Measurements from ENCODE around the gene KCNA2. TPM values are rescaled to one million over a fixed set of nuclear protein-coding genes. Genes with fewer than 3 reads are reported as not detected.

The KCNA2 gene
- total and polyA plus RNA-seq, 2 of the 13 experiments (the other 11 are each of a cell fraction or from before 2014, with no cell fraction given) = not detected

DNA sequence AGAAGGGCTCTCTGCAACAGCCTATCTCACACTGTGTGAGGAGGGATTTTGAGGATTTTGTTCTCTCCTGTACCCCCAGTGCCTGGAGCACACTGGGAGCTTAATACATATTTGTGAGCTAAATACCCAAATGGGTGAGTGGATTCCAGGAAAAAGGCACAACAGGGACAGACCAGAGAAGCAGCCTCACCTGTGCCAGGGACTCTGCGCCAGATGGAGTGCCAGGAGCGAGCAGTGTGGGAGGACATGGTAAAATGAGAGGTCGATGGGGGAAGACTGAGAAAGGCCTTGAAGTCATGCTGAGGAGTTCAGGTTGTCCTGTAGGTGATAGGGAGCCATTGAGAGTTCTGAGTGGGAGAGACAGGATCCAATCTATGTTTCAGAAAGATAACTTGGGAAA is 11.0 kb upstream of the KCNA2 start (continued):
- TF ChIP-seq, protein P1, sequence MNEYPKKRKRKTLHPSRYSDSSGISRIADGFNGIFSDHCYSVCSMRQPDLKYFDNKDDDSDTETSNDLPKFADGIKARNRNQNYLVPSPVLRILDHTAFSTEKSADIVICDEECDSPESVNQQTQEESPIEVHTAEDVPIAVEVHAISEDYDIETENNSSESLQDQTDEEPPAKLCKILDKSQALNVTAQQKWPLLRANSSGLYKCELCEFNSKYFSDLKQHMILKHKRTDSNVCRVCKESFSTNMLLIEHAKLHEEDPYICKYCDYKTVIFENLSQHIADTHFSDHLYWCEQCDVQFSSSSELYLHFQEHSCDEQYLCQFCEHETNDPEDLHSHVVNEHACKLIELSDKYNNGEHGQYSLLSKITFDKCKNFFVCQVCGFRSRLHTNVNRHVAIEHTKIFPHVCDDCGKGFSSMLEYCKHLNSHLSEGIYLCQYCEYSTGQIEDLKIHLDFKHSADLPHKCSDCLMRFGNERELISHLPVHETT (CRISPR knock-in tag; conservative IDR thresholded peaks at IDR 0.05) = no peak
- TF ChIP-seq ZNF225 (CRISPR knock-in tag; IDR thresholded peaks at IDR 0.05) = no peak
- no peak for TF ChIP-seq KDM2A (CRISPR knock-in tag; IDR thresholded peaks at IDR 0.05; ENCODE audit: borderline replicate concordance, low read depth)
- TF ChIP-seq ZNF709 (CRISPR knock-in tag; IDR thresholded peaks at IDR 0.05) = no peak
- TF ChIP-seq GATAD2A (CRISPR knock-in tag; IDR thresholded peaks at IDR 0.05) = no peak
- TF ChIP-seq ZNF75D (CRISPR knock-in tag; IDR thresholded peaks at IDR 0.05; ENCODE audit: borderline replicate concordance) = no peak
- TF ChIP-seq ZNF160 (CRISPR knock-in tag; IDR thresholded peaks at IDR 0.05) = no peak
- TF ChIP-seq MIXL1 (CRISPR knock-in tag; IDR thresholded peaks at IDR 0.05) = no peak
- no peak for TF ChIP-seq ZNF547 (CRISPR knock-in tag; IDR thresholded peaks at IDR 0.05)

DNA sequence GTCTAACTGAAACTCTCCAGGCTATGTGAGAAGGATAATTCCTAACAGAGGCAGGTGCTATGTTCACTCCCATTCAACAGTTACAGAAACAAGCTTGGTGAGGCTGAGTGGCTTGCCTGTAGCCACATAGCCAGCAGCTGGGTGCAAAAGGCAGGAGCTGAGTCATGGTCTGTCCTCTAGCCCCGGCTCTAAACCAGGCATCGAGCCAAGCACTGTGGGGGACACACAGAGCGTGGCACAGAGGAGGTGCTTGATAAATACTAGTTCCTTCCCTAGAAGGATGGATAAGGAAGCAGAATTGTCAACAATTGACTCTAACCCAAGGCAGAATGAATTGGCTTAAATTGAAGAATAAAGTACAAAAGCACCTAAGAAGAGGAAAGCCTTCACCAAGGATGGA is 10.4 kb upstream of the KCNA2 start:
- peaks cover 0 to 17% of the 10 kb centered on the region in 2 experiments; a peak in 3 of 5 replicates for H3K27me3 ChIP-seq (ENCODE audit: control insufficient read depth in 1 of 2, insufficient read depth in 2 of 2, low read length in 2 of 2)
- H4K20me1 ChIP-seq (ENCODE audit: insufficient read depth, low read length) = no peaks in the 10 kb centered on the region; the same call in 1 of the 2 replicates
- no peak for FAIRE-seq
- DNase-seq (ENCODE audit: low spot score) = no peak
- BruUV-seq (replicated peaks) = no TSS peak
- POLR2A ChIA-PET = no interaction called here
- H3K79me2 ChIP-seq (ENCODE audit: insufficient read depth, low read length) = no peaks in the 10 kb centered on the region
- intact Hi-C loops (cut with micrococcal nuclease; ENCODE audit: unreplicated experiment) (loop anchor here (5.0 to 10.0 kb wide), 2 partner anchors 92 to 166 kb away; no protein-coding TSS in a partner anchor), in situ Hi-C loops (cut with HindIII; ENCODE audit: extremely low pct_ligation_motif_present, low pct_unique_long_range_greater_than_20kb) (no loop called here)
- H3K36me3 ChIP-seq (replicated peaks in 1 of 2; ENCODE audit: control insufficient read depth in 1 of 2, insufficient read depth in 2 of 2, low read length in 2 of 2) = no peaks in the 10 kb centered on the region
- H3K4me1 ChIP-seq (ENCODE audit: insufficient read depth, low read length) = no peaks in the 10 kb centered on the region
- ATAC-seq = no peak
- no peak overlapping the region for H3K9ac ChIP-seq (ENCODE audit: insufficient read depth, low read depth, low read length)
- H3K27ac ChIP-seq (ENCODE audit: extremely low read length, insufficient read depth, low read length) = no peak overlapping the region
- no peak overlapping the region for H3K4me3 ChIP-seq (replicated peaks in 1 of 3; ENCODE audit: insufficient read depth in 1 of 3, low read depth in 2 of 3, low read length in 3 of 3)
- 0% methylated on average over 3 of the region's 3 CpGs for WGBS (ENCODE audit: low lambda C conversion rate)
- no peak overlapping the region for H3K4me2 ChIP-seq (ENCODE audit: low read depth, low read length)
- no peak overlapping the region for H2AFZ ChIP-seq (ENCODE audit: low read length)
- no peaks in the 10 kb centered on the region for H3K9me3 ChIP-seq (ENCODE audit: low read length)
- CTCF ChIA-PET (ENCODE audit: low intra/inter-chr PET ratio, low total read pairs) = interaction anchor here (1.6 to 1.7 kb wide), 2 partner anchors 61 to 92 kb away, joined by 8 to 15 read pairs; no protein-coding TSS in a partner anchor
- TF ChIP-seq PPARG (CRISPR knock-in tag; conservative IDR thresholded peaks at IDR 0.05) (no peak), ZNF326 (CRISPR knock-in tag; IDR thresholded peaks at IDR 0.05; ENCODE audit: borderline replicate concordance) (no peak), MYNN (CRISPR knock-in tag; IDR thresholded peaks at IDR 0.05; ENCODE audit: low read depth) (no peak), PRPF4 (IDR thresholded peaks at IDR 0.05; ENCODE audit: low read depth, low read length, poor library complexity, severe bottlenecking) (no peak), SP140L (CRISPR knock-in tag; IDR thresholded peaks at IDR 0.05; ENCODE audit: borderline replicate concordance) (no peak), ZBTB20 (CRISPR knock-in tag; IDR thresholded peaks at IDR 0.05; ENCODE audit: borderline replicate concordance, low read depth) (no peak), PRMT3 (CRISPR knock-in tag; IDR thresholded peaks at IDR 0.05; ENCODE audit: borderline replicate concordance, low read depth) (no peak), HOXA3 (CRISPR knock-in tag; IDR thresholded peaks at IDR 0.05) (no peak), HNF4A (CRISPR knock-in tag; IDR thresholded peaks at IDR 0.05) (no peak), SMYD3 (CRISPR knock-in tag; IDR thresholded peaks at IDR 0.05) (no peak), SCMH1 (CRISPR knock-in tag; IDR thresholded peaks at IDR 0.05; ENCODE audit: borderline replicate concordance) (no peak), SSRP1 (CRISPR knock-in tag; IDR thresholded peaks at IDR 0.05) (no peak)
- TF ChIP-seq, protein P2, sequence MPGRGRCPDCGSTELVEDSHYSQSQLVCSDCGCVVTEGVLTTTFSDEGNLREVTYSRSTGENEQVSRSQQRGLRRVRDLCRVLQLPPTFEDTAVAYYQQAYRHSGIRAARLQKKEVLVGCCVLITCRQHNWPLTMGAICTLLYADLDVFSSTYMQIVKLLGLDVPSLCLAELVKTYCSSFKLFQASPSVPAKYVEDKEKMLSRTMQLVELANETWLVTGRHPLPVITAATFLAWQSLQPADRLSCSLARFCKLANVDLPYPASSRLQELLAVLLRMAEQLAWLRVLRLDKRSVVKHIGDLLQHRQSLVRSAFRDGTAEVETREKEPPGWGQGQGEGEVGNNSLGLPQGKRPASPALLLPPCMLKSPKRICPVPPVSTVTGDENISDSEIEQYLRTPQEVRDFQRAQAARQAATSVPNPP (CRISPR knock-in tag; IDR thresholded peaks at IDR 0.05) = no peak
- TF ChIP-seq, protein P3, sequence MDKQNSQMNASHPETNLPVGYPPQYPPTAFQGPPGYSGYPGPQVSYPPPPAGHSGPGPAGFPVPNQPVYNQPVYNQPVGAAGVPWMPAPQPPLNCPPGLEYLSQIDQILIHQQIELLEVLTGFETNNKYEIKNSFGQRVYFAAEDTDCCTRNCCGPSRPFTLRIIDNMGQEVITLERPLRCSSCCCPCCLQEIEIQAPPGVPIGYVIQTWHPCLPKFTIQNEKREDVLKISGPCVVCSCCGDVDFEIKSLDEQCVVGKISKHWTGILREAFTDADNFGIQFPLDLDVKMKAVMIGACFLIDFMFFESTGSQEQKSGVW (CRISPR knock-in tag; IDR thresholded peaks at IDR 0.05; ENCODE audit: borderline replicate concordance) = no peak
- TF ChIP-seq, protein P4, sequence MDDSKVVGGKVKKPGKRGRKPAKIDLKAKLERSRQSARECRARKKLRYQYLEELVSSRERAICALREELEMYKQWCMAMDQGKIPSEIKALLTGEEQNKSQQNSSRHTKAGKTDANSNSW (CRISPR knock-in tag; IDR thresholded peaks at IDR 0.05; ENCODE audit: borderline replicate concordance) = no peak
